GM15510 (cell line): ENCODE data around the gene DHRS11.

Experiments used
- POLR2A ChIP-seq: IDR thresholded peaks from 3 replicates; pipeline ENCODE4 v1.6.1; 2011; ENCODE audit warnings: borderline replicate concordance; ENCODE audit not compliant: insufficient read length; ENCODE audit errors: extremely low read depth

The DHRS11 gene

GRCh38 chr17:36586138-36586537 lies 5.5 kb upstream of the DHRS11 start:
- TF ChIP-seq POLR2A: no peak

- TF ChIP-seq POLR2A: no peak
Observed at GRCh38 chr17:36590082-36590481, 1.6 kb upstream of the DHRS11 start.

- TF ChIP-seq POLR2A: no peak
Observed at GRCh38 chr17:36592316-36592715, 637 bp downstream of the DHRS11 start.

GRCh38 chr17:36592716-36593321 lies 1.1 kb downstream of the DHRS11 start:
- no peak for TF ChIP-seq POLR2A

- TF ChIP-seq POLR2A: no peak
Observed at GRCh38 chr17:36593656-36594316, 2.1 kb downstream of the DHRS11 start.

DNA sequence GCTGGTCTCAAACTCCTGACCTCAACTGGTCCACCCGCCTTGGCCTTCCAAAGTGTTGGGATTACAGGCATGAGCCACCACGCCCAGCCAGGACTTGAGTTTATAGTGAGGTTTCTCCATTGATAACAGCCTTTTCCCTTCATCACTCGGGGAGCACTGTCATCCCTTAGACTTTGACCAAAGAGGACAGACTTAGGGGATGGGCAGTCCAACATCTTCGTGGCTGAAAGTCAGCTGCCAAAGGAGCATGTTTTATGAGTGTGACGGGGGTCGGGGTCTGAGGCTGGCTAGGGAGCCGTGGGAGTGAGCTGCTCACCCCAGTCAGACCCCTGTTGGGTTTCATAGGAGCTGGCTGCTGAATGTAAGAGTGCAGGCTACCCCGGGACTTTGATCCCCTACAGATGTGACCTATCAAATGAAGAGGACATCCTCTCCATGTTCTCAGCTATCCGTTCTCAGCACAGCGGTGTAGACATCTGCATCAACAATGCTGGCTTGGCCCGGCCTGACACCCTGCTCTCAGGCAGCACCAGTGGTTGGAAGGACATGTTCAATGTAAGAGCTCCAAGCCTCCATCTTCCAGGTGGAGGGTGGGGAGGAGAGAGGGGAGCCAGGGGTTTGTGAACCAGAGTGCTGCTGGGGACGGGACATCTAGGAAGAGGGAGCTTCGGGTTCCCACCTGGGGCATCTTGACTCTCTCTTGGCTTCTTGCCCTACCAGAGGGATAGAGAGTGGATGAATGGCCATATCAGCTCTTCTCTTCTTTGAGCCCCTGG lies 3.1 kb downstream of the DHRS11 start:
- no peak for TF ChIP-seq POLR2A

- TF ChIP-seq POLR2A: no peak
Observed at GRCh38 chr17:36597226-36597625, 5.5 kb downstream of the DHRS11 start.

DNA sequence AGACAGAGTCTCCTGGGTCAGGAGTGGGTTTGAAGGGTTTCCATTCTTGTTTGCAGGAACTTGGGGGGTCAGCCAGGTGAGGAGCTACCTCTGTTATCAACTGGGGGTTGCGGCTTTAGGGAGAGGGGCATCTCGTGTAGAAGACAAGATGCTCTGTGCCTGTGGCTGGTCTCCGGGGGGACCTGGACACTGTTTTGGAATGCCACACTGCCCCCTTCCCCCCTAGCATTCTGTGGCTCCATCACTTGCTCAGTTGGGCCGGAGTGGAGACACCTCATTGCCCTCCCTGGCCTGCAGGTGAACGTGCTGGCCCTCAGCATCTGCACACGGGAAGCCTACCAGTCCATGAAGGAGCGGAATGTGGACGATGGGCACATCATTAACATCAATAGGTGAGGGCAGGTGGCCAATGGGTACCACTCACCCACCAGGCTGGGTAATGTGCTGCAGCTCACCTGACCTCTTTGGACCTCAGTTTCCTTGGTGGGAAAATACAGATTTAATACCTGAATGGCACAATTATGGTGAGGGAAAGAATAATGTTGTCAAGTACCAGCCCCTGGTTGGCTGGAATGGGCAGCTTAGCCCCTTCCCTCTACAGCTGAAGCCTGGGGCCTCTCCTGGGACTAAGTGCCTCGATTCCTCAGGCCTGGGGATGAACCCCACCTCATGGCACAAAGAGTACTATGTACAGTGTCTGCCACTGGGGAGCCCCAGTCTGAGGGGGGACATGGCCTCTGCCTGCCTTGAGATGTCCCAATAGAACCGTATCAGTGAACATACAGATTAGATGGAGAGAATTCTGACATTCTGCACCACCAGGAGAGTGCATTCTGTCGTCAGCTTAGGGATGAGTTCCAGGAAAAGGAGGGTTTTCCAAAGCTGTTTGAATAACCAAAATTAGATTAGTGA lies 6.4 kb downstream of the DHRS11 start:
- TF ChIP-seq POLR2A: no peak

DNA sequence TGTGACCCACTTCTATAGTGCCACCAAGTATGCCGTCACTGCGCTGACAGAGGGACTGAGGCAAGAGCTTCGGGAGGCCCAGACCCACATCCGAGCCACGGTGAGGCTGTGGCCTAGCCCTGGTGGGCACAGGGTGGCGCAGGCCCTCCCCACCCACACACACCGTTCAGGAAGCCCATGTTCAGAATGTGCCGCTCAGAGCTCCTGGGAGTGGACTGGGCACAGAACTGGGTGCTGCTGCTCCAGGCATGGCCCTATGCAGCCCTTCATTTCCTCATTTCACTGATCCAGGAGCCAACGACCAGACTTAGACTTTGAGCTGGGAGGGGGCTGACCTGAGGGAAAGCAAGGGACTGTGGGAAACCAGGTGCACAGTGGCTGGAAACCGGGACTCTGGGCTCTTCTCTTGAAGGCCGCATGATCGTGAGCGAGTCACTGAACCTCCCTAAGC lies 7.3 kb downstream of the DHRS11 start:
- TF ChIP-seq POLR2A: no peak

- no peak for TF ChIP-seq POLR2A
Observed at GRCh38 chr17:36599546-36600250, 8.0 kb downstream of the DHRS11 start.

- TF ChIP-seq POLR2A: no peak
Observed at GRCh38 chr17:36600465-36600864, 8.8 kb downstream of the DHRS11 start.

DNA sequence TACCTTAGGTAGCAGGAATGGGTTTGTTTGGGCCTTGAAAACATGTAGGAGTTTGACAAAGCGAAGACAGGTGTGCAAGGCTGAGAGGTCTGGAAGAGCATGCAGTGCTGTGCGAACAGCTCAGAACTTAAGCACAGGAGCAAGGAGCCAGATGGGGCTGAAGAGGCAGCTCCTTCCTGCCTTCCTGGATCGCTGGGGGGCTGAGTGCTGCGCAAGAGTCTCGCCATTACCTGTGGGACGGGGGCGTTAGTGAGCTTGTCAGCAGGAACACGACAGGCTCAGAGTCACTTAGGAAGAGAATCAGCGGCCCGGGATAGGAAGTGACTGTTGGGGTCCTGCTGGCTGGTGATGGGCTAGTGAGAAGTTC lies 9.2 kb downstream of the DHRS11 start:
- no peak for TF ChIP-seq POLR2A

- peak; percentile 96 for TF ChIP-seq POLR2A
Observed at GRCh38 chr17:36601303-36602029, 9.8 kb downstream of the DHRS11 start, which contains the start of gene MRM1. Gene MRM1, plus strand, starts transcription at chr17:36601583. Its CDS starts 228 bp downstream, at chr17:36601811.

GRCh38 chr17:36602030-36602748 lies 10.5 kb downstream of the DHRS11 start:
- TF ChIP-seq POLR2A: no peak
